Femur (tissue), 1 donor: Measurements from ENCODE around the gene TC2N.
"Not testable (repeated sequence)": the region's sequence is repeated elsewhere in the genome, so short reads cannot be mapped to it uniquely, and the experiment has no call there.

ENCODE experiments used
- DNase-seq: peaks from one replicate; pipeline ENCODE4 v3.0.0-alpha.2; 2017

TC2N gene

GRCh38 chr14:91866511-91867295 is 633 bp downstream of the TC2N start:
- no peak for DNase-seq

- no peak for DNase-seq
These were observed 1.3 kb downstream of the TC2N start for GRCh38 chr14:91866061-91866460.

- no peak for DNase-seq
These were observed 4.9 kb downstream of the TC2N start for GRCh38 chr14:91862417-91862816.

- DNase-seq, result no peak
These were observed 6.2 kb downstream of the TC2N start for GRCh38 chr14:91861091-91861490.

- DNase-seq, result no peak
These were observed 7.1 kb downstream of the TC2N start for GRCh38 chr14:91860238-91860637.

- no peak for DNase-seq
These were observed 8.6 kb downstream of the TC2N start for GRCh38 chr14:91858536-91859275.

GRCh38 chr14:91857614-91858013 is 9.7 kb downstream of the TC2N start:
- no peak for DNase-seq

- DNase-seq, result no peak
These were observed 12.9 kb downstream of the TC2N start for GRCh38 chr14:91854327-91854934.

GRCh38 chr14:91851563-91851962 is 15.8 kb downstream of the TC2N start:
- DNase-seq, result no peak

GRCh38 chr14:91848504-91849001 is 18.8 kb downstream of the TC2N start:
- no peak for DNase-seq

GRCh38 chr14:91847693-91848092 is 19.6 kb downstream of the TC2N start:
- DNase-seq, result no peak

- DNase-seq, result no peak
These were observed 21.7 kb downstream of the TC2N start for GRCh38 chr14:91845652-91846051.

GRCh38 chr14:91845056-91845455 is 22.3 kb downstream of the TC2N start:
- DNase-seq, result not testable (repeated sequence)

GRCh38 chr14:91844029-91844428 is 23.3 kb downstream of the TC2N start:
- no peak for DNase-seq

GRCh38 chr14:91843437-91843836 is 23.9 kb downstream of the TC2N start:
- no peak for DNase-seq

GRCh38 chr14:91841065-91841464 is 26.3 kb downstream of the TC2N start:
- DNase-seq, result no peak

GRCh38 chr14:91839749-91840148 is 27.6 kb downstream of the TC2N start:
- no peak for DNase-seq

GRCh38 chr14:91837076-91837475 is 30.3 kb downstream of the TC2N start:
- DNase-seq, result no peak

GRCh38 chr14:91835920-91836843 is 31.2 kb downstream of the TC2N start:
- DNase-seq, result peak; percentile 83

GRCh38 chr14:91835197-91835919 is 32.0 kb downstream of the TC2N start:
- DNase-seq, result no peak

GRCh38 chr14:91834571-91834970 is 32.8 kb downstream of the TC2N start:
- no peak for DNase-seq

- no peak for DNase-seq
These were observed 36.0 kb downstream of the TC2N start for GRCh38 chr14:91831337-91831736.
